NCI-H446 (cell line): ENCODE data around the gene PKD1.

Experiments
- DNase-seq, 2 experiments: peaks; one replicate each; lab custom pipeline; 2025; lab: John Stamatoyannopoulos, UW

Gene PKD1

GRCh38 chr16:2135770-2136490 is at the start of gene PKD1:
TSS of gene PKD1 (minus strand) at chr16:2135898. CDS start at chr16:2135689, 209 bp downstream.
- peak; percentile 54 to 90 for DNase-seq

GRCh38 chr16:2184962-2185361 is 49.3 kb upstream of the PKD1 start:
- DNase-seq, result no peak

- DNase-seq, result no peak
Observed at GRCh38 chr16:2184346-2184745, 48.6 kb upstream of the PKD1 start.

DNA sequence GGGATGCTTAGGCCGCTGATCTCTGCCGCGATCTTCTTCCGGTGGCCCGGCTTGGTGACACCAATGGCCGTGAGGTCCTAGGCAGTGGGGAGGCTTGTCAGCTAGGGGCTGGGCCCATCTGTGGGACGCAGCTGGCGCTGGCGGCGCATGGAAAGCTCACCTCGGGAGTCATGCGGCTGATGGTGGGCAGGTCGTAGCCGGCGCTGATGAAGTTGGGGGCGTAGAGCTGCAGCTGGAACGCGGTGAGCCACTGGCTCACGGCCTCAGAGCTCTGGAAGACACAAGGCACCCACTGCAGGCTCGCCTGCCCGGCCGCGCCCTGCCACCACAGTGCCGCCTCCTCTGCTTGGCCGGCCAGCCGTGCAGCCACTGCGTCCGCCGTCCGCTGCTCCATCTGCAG is 48.0 kb upstream of the PKD1 start:
- no peak for DNase-seq

DNA sequence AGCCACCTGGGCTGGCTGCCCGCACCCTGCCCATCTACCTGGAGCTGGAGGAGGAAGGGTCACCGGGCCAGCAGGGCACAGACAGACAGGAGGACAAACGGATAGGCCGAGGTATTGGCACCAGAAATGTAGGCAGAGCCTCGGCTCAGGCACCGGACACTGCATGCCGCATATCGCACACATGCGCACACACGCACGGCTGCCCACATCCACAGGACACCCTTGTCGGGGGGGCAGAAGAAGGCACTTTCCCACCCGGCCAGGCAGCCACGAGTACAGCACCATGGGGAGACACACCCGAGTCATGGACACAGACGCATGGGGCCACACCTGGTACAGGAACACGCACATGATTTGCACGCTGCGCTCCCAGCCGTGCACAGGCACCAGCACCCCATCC is 46.3 kb upstream of the PKD1 start:
- DNase-seq, result no peak

- no peak for DNase-seq
Observed at GRCh38 chr16:2180962-2181923, 45.5 kb upstream of the PKD1 start.

DNA sequence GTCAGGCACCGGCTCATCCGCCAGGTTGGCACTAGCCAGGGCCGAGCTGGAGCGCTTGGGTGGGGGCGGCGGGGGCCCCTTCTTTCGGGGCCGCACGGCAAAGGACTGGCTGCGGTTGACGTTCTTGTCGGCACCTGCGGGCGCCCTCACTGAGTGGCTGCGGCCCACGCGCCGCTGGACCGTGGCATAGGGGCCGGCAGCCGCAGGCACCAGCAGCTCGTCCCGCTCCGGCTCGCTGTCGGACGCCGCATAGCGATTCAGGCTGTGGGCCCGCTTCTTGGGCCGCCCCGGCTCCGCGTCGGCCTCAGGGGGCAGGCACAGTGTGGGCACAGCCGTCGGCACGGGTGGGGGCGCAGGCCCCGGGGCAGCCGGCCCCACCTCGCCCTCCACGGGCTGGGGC is 44.8 kb upstream of the PKD1 start:
- DNase-seq, result no peak

- no peak for DNase-seq
Observed at GRCh38 chr16:2179576-2179975, 43.9 kb upstream of the PKD1 start.

- DNase-seq, result no peak
Observed at GRCh38 chr16:2179107-2179501, 43.4 kb upstream of the PKD1 start.

DNA sequence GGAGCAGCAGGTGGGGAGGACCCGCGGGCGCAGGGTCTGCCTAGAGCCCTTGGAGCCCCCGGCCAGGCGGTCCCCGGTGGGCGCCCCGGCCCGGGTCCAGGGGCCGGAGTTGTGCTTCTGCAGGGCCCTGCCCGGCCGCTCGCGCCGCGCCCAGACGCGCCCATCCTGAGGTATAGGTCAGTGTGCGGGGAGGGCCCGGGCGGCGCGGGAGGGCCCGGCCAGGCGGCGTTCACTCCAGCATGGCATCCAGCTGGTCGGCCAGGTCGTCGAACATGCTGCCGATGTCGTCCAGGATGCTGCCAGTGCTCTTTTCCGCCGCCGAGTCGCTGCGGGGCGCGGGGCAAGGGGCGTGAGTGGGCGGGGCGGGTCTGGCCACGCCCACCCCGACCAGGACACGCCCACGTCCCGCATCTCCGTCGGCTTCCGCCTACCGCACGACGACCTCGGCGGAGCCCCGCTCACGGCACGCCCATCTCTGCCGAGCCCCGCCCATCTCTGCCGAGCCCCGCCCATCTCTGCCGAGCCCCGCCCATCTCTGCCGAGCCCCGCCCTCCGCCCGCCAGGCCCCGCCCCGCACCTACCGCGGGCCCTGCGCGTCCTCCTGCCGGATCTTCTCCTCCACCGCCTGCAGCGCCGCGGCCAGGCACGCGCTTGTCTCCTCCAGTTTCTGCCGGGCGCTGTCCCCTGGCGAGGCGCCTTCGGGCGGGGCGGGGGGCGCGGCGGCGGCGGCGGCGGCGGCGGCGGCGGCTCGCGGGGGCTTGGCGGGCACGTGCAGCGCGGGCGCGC is 42.8 kb upstream of the PKD1 start:
- DNase-seq, result no peak

GRCh38 chr16:2177561-2177960 is 41.9 kb upstream of the PKD1 start:
- no peak for DNase-seq

DNA sequence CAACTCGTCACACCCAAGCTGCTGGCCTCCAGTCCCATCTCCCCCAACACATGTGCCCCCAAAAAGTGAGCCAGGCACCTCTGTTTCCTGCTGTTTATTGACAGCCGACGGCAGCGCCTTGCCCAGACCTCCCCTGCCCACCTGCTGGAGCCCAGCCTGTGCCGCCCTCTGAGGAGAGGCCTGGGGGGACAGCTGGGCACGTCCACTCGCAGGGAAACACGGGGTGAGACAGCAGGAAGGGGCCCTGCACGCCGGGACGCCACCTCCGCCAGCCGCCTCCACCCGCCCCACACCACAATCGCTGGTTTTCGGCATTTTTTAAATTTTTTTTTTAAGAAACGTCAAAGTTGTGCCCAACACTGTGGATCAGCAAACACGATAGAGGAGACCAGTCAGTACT is 41.4 kb upstream of the PKD1 start:
- DNase-seq, result no peak

DNA sequence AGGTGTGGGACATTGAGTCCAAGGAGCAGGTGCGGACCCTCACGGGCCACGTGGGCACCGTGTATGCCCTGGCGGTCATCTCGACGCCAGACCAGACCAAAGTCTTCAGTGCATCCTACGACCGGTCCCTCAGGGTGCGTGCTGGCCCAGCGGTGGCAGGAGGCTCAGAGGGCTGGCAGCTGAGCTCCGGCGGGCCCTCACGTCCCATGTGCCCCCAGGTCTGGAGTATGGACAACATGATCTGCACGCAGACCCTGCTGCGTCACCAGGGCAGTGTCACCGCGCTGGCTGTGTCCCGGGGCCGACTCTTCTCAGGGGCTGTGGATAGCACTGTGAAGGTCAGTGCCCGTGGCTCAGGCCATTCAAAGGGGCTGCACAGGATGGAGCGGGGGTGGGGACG is 40.3 kb upstream of the PKD1 start:
- no peak for DNase-seq

GRCh38 chr16:2175454-2175853 is 39.8 kb upstream of the PKD1 start:
- no peak for DNase-seq

GRCh38 chr16:2174396-2175131 is 38.9 kb upstream of the PKD1 start:
- no peak for DNase-seq

GRCh38 chr16:2173916-2174315 is 38.2 kb upstream of the PKD1 start:
- DNase-seq, result no peak

- DNase-seq, result no peak
Observed at GRCh38 chr16:2173366-2173765, 37.7 kb upstream of the PKD1 start.

DNA sequence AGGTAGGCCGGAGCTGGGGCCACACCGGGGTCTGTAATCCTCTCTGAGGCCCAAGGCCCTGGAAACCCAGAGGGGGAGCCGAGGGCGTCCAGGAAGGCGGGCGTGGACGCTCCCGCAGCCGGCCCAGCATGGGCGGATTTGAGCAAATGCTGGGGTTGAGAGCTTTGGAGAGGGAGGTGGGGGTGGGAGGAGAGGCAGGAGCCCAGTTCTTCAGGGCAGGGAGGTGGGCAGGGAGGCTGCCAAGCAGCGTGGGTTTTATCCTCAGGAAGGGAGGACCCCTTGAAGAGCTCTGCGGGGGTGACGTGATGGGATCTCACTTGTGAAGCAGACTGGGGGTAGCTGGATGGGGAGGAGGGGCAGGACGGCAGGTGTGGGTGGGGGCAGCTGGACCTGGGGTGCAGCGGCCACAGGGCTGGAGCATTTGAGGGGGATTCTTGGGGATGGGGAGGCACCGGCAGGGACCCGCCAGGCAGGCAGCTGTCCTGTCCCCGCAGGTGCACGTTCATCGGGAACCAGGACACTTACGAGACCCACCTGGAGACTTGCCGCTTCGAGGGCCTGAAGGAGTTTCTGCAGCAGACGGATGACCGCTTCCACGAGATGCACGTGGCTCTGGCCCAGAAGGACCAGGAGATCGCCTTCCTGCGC is 37.1 kb upstream of the PKD1 start:
- no peak for DNase-seq

DNA sequence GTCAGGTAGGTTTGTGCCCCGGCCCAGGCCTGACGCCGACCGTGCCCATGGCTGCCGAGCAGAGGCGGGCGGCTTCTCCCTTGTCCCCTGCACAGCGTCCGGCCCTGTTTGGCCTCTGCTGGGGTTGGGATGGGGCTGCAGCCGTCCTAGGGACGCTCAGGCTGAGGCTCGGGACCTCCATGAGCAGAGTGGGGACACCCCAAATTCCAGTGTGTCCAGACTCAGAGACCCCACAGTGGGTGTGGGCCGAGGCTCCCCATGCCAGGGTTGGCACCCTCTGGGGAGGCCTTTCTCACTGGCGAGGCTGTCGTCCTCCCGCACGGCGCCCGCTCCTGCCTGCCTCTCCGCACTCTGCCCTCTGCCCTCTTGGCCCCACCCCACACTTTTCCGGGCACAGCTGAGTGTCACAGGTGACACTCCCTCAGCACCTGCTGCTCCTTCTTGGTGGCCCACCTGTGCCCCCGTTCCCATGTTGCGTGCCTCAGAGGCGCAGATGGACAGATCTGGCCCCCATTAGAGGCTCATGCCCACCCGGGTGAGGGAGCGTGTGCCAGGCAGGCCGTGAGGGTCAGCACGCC is 36.0 kb upstream of the PKD1 start:
- DNase-seq, result no peak

GRCh38 chr16:2170587-2171435 is 35.1 kb upstream of the PKD1 start:
- no peak for DNase-seq
